Neural crest cell (in vitro differentiated cells): Measurements from ENCODE around the gene GHITM. TPM values are rescaled to one million over a fixed set of nuclear protein-coding genes. Genes with fewer than 3 reads are reported as not detected.
A peak's percentile ranks its signal among the peaks of the same experiment; 100 is the strongest.

ENCODE experiments used
- DNase-seq: peaks from one replicate; pipeline ENCODE4 v3.0.0; 2021; ENCODE audit warnings: low read depth, mixed read lengths, low spot score
- H3K27ac Mint-ChIP-seq: one replicate; pipeline ENCODE4 v1.8.0; 2021; ENCODE audit warnings: mild to moderate bottlenecking, mixed read lengths; ENCODE audit not compliant: unreplicated experiment
- H3K27me3 Mint-ChIP-seq: 2 replicates; pipeline ENCODE4 v1.8.0; 2021; ENCODE audit warnings: low read depth, mild to moderate bottlenecking, mixed read lengths
- H3K36me3 Mint-ChIP-seq: 2 replicates; pipeline ENCODE4 v1.8.0; 2021; ENCODE audit warnings: low read depth, mild to moderate bottlenecking, mixed read lengths
- H3K4me1 Mint-ChIP-seq: 2 replicates; pipeline ENCODE4 v1.8.0; 2021; ENCODE audit warnings: mixed read lengths
- H3K4me3 Mint-ChIP-seq: one replicate; pipeline ENCODE4 v1.8.0; 2021; ENCODE audit warnings: mild to moderate bottlenecking, mixed read lengths
- H3K9me3 Mint-ChIP-seq: 2 replicates; pipeline ENCODE4 v1.8.0; 2021; ENCODE audit warnings: mixed read lengths
- total RNA-seq: library from RNA; stranded (reverse); gene quantifications from 2 replicates; pipeline ENCODE4 v1.2.1, GENCODE V29; 2021
- TF ChIP-seq, protein P1 (sequence below): fragments of 200-600 bp; sonication (generic); conservative IDR thresholded peaks from 2 replicates; pipeline ENCODE4 v1.5.0; 2021; ENCODE audit warnings: antibody characterized with exemption, mild to moderate bottlenecking

Gene GHITM
- total RNA-seq, 1 donor from 2014 or later = 105 TPM

- TF ChIP-seq, protein P1, sequence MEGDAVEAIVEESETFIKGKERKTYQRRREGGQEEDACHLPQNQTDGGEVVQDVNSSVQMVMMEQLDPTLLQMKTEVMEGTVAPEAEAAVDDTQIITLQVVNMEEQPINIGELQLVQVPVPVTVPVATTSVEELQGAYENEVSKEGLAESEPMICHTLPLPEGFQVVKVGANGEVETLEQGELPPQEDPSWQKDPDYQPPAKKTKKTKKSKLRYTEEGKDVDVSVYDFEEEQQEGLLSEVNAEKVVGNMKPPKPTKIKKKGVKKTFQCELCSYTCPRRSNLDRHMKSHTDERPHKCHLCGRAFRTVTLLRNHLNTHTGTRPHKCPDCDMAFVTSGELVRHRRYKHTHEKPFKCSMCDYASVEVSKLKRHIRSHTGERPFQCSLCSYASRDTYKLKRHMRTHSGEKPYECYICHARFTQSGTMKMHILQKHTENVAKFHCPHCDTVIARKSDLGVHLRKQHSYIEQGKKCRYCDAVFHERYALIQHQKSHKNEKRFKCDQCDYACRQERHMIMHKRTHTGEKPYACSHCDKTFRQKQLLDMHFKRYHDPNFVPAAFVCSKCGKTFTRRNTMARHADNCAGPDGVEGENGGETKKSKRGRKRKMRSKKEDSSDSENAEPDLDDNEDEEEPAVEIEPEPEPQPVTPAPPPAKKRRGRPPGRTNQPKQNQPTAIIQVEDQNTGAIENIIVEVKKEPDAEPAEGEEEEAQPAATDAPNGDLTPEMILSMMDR = no peak
- Mint-ChIP-seq H3K4me3 (no peak overlapping the region), H3K36me3 (no peaks in the 10 kb centered on the region), H3K27me3 (peaks cover 17% of the 10 kb centered on the region), H3K27ac (no peak overlapping the region), H3K4me1 (no peaks in the 10 kb centered on the region), H3K9me3 (no peaks in the 10 kb centered on the region)
- no peak for DNase-seq
Observed at GRCh38 chr10:84196941-84197340, 57.6 kb downstream of the GHITM start.

GRCh38 chr10:84197643-84198042 lies 58.3 kb downstream of the GHITM start:
- DNase-seq = no peak
- H3K4me3 Mint-ChIP-seq = no peak overlapping the region
- H3K27ac Mint-ChIP-seq = no peak overlapping the region
- no peaks in the 10 kb centered on the region for H3K36me3 Mint-ChIP-seq
- TF ChIP-seq, protein P1 = no peak
- H3K9me3 Mint-ChIP-seq = no peaks in the 10 kb centered on the region
- peaks cover 14% of the 10 kb centered on the region for H3K27me3 Mint-ChIP-seq
- no peaks in the 10 kb centered on the region for H3K4me1 Mint-ChIP-seq

DNA sequence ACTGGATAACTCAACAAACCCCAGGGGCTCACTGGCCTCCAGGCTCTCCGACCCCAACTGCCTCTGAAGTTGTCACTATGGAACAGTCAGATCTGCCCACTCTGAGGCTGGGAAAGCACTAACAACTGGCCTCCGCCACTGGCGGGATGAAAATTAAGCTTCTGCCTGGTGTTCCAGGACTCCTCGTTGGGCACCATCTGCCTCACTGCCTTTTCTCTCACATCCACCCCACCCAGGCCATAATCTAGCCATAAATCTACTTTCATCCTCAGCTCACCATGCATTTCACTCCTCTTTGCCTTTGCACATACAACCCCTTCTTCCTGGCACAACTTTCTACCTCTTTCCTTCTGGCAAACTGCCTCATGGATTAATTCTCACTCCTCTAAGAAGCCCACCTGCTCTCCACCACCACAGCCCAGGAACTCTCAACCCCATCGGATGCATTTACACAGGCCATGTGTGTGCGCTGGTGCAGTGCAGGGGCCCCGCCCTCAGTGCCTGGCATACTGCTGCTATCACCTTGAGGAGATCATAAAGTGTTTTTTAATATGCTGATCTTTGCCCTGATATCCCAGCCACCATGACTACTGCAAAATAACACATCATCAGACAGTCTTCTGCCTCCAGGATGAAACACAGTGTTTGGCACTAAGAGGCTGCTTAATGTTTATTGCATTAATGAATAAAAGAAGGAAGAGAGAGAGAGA lies 59.1 kb downstream of the GHITM start:
- DNase-seq = no peak
- Mint-ChIP-seq H3K4me3 (peak overlapping the region; percentile 12), H3K27me3 (peaks cover 12% of the 10 kb centered on the region), H3K4me1 (no peaks in the 10 kb centered on the region), H3K9me3 (no peaks in the 10 kb centered on the region), H3K27ac (no peak overlapping the region), H3K36me3 (no peaks in the 10 kb centered on the region)
- TF ChIP-seq, protein P1 = no peak

- peaks cover 2% of the 10 kb centered on the region for H3K27me3 Mint-ChIP-seq
Observed at GRCh38 chr10:84200537-84201243, 61.4 kb downstream of the GHITM start.

DNA sequence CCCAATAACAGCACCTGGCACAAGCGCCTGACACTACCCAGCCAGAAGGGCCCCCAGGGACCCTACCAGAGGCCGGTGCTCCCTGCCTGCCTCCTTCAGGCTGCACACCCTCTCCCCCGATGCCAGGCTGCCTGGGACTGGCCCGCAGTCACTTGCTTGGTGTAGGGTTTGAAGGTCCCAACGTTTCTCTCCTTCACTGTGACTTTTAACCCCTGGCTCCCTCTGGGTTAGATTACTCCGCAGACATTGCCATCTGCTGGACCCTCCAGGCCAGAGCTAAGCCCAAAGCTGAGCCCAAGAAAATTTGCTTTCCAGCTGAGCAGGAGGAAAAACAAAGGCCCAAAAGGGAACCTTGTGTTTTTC lies 61.9 kb downstream of the GHITM start:
- Mint-ChIP-seq H3K27me3 (peaks cover 2% of the 10 kb centered on the region), H3K9me3 (no peaks in the 10 kb centered on the region), H3K36me3 (no peaks in the 10 kb centered on the region), H3K27ac (no peak overlapping the region), H3K4me1 (no peaks in the 10 kb centered on the region), H3K4me3 (no peak overlapping the region)
- no peak for DNase-seq
- TF ChIP-seq, protein P1 = no peak

More at GRCh38 chr10:84200537-84201243, 61.4 kb downstream of the GHITM start:
- Mint-ChIP-seq H3K9me3 (no peaks in the 10 kb centered on the region), H3K4me3 (no peak overlapping the region), H3K4me1 (no peaks in the 10 kb centered on the region), H3K36me3 (no peaks in the 10 kb centered on the region), H3K27ac (no peak overlapping the region)
- TF ChIP-seq, protein P1 = no peak
- DNase-seq = no peak
